PC-9 (cell line): ENCODE results near the gene WDCP.
"Not testable (repeated sequence)": the region's sequence is repeated elsewhere in the genome, so short reads cannot be mapped to it uniquely, and the experiment has no call there.

Source experiments
- CTCF ChIP-seq: fragments of 200-600 bp; sonication (generic); conservative IDR thresholded peaks from 2 replicates; pipeline ENCODE4 v1.6.1; 2017; ENCODE audit warnings: mixed run types, antibody characterized with exemption, mild to moderate bottlenecking, moderate library complexity
- EZH2 ChIP-seq: fragments of 200-600 bp; sonication (generic); IDR thresholded peaks from 2 replicates; pipeline ENCODE4 v1.8.0; 2017; ENCODE audit warnings: antibody characterized with exemption, low read depth

GRCh38 chr2:24093270-24093669, 46.1 kb upstream of the WDCP start:
- TF ChIP-seq CTCF, EZH2: not testable (repeated sequence)
